Astrocyte of the spinal cord (primary cell): ENCODE data around the gene ID2.
"Not testable (repeated sequence)": the region's sequence is repeated elsewhere in the genome, so short reads cannot be mapped to it uniquely, and the experiment has no call there.

Experiments
- DNase-seq: peaks from one replicate; pipeline ENCODE4 v3.0.0; 2011; ENCODE audit warnings: low read depth, low spot score
- H3K4me3 ChIP-seq: 2 replicates; pipeline ENCODE4 v1.5.1; 2011; ENCODE audit warnings: low read depth, mild to moderate bottlenecking, low read length, moderate library complexity
- in situ Hi-C: cut with HindIII; loops from 2 replicates; pipeline ENCODE4 v1.10.0; 2017; ENCODE audit warnings: low sequenced_read_pairs
- TF ChIP-seq, protein P1 (sequence below): IDR thresholded peaks from 2 replicates; pipeline ENCODE4 v1.5.1; 2012; ENCODE audit warnings: low read depth, mild to moderate bottlenecking, low read length, inconsistent platforms

The ID2 gene

DNA sequence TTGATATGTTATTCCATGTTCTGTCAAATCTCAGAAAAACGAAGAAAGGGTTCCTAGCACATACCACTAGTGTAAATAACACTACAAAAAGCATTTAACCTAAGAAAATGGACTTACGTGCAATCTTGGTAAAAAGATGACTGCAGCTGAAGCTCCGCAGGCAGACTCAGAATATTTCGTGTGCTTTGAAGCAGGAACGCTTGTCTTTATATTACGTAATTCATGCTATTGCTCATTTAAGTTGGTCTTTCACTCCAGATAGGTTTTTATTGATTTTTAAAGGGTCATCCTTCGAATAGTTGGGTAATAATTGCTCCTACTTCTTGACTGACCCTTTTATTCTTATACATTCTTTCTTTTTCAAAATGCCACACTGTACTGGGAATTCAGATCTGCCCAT is 44.0 kb downstream of the ID2 start:
- no peak for DNase-seq
- no peak overlapping the region for H3K4me3 ChIP-seq
- TF ChIP-seq, protein P1, sequence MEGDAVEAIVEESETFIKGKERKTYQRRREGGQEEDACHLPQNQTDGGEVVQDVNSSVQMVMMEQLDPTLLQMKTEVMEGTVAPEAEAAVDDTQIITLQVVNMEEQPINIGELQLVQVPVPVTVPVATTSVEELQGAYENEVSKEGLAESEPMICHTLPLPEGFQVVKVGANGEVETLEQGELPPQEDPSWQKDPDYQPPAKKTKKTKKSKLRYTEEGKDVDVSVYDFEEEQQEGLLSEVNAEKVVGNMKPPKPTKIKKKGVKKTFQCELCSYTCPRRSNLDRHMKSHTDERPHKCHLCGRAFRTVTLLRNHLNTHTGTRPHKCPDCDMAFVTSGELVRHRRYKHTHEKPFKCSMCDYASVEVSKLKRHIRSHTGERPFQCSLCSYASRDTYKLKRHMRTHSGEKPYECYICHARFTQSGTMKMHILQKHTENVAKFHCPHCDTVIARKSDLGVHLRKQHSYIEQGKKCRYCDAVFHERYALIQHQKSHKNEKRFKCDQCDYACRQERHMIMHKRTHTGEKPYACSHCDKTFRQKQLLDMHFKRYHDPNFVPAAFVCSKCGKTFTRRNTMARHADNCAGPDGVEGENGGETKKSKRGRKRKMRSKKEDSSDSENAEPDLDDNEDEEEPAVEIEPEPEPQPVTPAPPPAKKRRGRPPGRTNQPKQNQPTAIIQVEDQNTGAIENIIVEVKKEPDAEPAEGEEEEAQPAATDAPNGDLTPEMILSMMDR, result no peak
- in situ Hi-C loops, result no loop called here

- TF ChIP-seq, protein P1, result no peak
- no peak overlapping the region for H3K4me3 ChIP-seq
- no peak for DNase-seq
- in situ Hi-C loops, result no loop called here
Observed at GRCh38 chr2:8728305-8729015, 46.6 kb downstream of the ID2 start.

DNA sequence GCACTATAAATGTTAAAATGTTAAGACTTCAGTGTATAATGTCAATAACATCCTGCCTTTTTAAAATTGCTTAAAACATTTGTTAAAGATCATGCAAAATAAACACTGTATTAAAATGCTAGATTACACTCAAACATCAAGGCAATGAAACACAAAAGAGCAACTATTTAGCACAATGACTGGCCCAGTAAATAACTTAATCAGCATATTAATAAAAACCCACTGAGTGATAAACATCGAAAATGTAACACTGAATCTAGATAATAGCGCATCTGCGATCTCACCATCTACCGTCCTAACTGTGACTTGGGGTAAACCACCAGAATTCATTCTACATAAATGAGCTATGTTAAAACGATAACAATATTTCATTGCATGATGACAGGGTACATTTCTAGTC is 47.2 kb downstream of the ID2 start:
- DNase-seq, in situ Hi-C loops, H3K4me3 ChIP-seq: not testable (repeated sequence)

- TF ChIP-seq, protein P1, result no peak
- in situ Hi-C loops, result no loop called here
- no peak overlapping the region for H3K4me3 ChIP-seq
- peak; percentile 7 for DNase-seq
Observed at GRCh38 chr2:8729939-8730338, 48.1 kb downstream of the ID2 start.

- H3K4me3 ChIP-seq, result no peak overlapping the region
- in situ Hi-C loops, result no loop called here
- DNase-seq, result no peak
- TF ChIP-seq, protein P1, result no peak
Observed at GRCh38 chr2:8732601-8733000, 50.7 kb downstream of the ID2 start.
